SKM-1 (cell line): ENCODE measurements around the gene ABCA6.
"Not testable (repeated sequence)": the region's sequence is repeated elsewhere in the genome, so short reads cannot be mapped to it uniquely, and the experiment has no call there.

Experiments
- DNase-seq: peaks from one replicate; lab custom pipeline; 2025; ENCODE audit not compliant: unreplicated experiment; lab: John Stamatoyannopoulos, UW

ABCA6 gene

GRCh38 chr17:69073392-69073791, 68.3 kb downstream of the ABCA6 start:
- not testable (repeated sequence) for DNase-seq

DNA sequence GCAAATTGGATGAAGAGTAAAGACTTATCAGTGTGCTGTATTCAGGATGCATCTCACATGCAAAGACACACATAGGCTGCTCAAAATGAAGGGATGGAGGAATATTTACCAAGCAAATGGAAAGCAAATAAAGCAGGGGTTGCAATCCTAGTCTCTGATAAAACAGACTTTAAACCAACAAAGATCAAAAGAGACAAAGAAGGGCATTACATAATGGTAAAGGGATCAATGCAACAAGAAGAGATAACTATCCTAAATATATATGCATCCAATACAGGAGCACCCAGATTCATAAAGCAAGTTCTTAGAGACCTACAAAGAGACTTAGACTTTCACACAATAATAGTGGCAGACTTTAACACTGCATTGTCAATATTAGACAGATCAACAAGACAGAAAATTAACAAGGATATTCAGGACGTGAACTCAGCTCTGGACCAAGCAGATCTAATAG, 68.9 kb downstream of the ABCA6 start:
- DNase-seq: not testable (repeated sequence)

GRCh38 chr17:69071233-69071586, 70.5 kb downstream of the ABCA6 start:
- DNase-seq: not testable (repeated sequence)

GRCh38 chr17:69070378-69071232, 71.1 kb downstream of the ABCA6 start:
- not testable (repeated sequence) for DNase-seq

- DNase-seq: no peak
These were observed 72.4 kb downstream of the ABCA6 start for GRCh38 chr17:69069226-69069750.

DNA sequence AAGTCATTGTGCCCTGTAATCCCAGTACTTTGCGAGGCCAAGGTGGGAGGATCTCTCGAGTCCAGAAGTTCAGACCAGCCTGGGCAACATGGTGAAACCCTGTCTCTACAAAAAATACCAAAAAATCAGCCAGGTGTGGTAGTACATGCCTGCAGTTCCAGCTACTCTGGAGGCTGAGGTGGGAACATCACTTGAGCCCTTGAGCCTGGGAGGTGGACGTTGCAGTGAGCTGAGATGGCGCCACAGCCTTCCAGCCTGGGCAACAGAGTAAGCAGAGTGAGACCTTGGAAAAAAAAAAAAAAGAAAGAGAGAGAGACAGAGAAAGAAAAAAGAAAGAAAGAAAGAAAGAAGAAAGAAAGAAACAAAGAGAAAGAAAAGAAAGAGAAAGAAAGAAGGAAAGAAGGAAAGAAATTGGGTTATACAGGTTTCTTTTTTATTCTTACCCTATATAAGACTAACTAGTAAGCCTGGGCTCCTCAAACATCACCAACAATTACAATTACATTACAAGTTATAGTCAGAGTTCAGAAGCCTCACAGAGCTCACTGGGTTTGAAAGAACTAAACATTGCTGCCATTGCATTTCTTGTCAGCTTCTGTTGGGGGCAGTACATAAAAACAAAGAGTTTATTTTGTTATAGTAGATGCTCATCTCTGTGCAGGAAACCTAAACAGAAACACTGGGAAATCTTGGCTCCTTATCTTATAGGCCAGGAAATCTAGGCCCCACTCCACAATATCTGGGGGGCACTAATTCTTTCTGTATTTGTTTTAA, 74.2 kb downstream of the ABCA6 start:
- no peak for DNase-seq

DNA sequence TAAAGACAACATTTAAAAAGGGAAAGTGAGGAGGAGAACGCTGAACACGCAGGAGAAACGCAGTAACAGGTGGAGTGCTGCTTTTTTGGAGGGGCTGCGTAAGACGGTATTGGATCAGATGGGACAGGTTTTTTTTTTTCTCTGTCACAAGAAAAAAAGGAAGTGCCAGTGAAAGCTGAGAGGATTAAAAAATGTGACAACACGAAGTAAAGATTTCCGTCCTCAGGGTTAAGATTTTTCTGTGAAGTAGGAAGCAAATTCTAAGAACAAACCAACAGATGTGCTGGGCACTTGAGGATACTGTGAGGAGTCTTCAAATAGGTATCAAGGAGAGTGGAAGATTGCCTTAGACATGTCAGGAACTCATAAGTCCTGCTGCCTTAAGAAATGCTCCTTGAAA, 75.2 kb downstream of the ABCA6 start:
- DNase-seq: no peak

DNA sequence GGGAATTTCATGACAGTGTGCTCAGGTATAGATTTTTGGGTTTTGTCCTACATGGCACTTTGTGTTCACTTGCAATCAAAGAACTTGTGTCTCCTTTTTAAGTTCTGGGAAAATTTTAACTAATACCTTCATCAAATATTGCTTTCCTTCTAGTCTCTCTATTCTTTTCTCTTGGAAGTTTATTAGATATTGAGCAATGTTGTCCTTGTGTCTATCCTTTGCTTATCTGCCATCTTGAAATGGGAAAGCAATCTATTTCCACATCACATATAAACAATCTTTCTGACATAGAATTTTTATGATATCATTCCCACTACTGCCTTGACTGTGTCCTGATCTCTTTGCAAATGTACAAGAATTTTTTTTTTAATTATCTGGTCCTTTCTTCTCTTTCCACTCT, 76.6 kb downstream of the ABCA6 start:
- DNase-seq: no peak

DNA sequence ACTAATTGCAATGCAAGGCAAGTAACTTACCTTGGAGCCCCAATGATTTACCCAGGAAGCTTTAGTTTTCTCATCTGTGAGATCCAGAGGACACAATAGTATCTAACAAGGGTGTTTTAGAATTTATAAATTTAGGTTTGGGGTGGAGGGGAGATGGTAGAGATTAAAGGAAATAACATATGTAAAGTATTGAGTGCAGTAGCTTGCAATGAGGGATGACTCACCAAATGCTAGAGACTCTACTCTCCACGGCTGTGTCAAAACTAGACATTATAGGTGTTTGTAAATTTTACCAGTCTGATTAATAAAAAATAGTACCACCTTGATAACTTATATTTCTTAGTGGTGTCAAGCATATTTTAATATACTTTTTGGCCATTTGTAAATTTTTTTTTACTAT, 77.2 kb downstream of the ABCA6 start:
- DNase-seq: no peak

DNA sequence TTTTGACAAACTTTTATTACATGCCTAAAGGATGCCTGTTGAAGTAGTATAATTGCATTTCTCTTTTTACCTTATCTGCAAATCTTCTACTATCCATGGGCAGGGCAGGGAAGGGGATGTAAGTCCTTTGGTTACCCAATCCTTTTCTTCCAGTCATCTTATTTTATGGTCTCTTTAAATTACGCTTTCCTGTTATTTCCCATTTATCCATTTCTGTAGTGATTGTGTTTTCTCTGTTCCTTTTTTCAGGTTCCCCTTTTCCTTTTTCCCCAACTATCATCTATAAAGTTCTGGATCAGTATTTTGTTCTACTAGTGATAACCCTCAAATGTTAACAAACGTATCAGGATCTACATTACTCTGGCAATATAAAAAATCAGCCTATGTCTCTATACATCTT, 77.7 kb downstream of the ABCA6 start:
- DNase-seq: no peak

DNA sequence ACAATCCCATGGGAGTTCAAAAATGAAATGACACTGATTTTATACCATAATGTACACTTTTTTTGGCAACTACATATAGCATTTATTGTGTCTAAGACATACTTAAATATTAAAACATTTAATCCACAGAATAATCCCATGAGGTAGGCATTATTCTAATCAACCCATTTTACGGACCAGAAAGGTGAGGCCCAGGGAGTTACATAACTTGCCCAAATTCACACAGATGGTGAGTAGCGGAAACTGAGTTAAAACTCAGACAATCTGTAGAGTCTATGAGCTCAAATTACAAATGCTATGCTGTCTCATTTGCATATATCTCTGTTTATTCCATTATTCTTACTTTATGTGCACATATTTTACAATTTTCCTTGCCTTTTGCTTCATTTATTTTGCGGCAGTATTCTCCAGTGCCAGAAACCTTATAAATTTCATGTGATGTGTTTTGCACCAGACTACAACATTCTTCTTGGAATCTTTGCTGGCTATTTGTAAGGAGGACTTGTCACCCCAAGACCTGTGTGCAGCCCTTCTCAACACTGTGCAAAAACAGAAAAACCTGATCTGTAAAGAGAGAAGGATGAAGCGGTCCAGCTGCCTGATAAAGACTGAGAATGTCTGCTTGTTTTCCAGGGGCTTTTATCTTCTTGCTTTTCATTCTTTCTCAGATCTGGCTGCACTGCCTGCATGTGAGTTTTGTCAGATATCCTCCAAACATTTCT, 78.7 kb downstream of the ABCA6 start:
- DNase-seq: no peak

DNA sequence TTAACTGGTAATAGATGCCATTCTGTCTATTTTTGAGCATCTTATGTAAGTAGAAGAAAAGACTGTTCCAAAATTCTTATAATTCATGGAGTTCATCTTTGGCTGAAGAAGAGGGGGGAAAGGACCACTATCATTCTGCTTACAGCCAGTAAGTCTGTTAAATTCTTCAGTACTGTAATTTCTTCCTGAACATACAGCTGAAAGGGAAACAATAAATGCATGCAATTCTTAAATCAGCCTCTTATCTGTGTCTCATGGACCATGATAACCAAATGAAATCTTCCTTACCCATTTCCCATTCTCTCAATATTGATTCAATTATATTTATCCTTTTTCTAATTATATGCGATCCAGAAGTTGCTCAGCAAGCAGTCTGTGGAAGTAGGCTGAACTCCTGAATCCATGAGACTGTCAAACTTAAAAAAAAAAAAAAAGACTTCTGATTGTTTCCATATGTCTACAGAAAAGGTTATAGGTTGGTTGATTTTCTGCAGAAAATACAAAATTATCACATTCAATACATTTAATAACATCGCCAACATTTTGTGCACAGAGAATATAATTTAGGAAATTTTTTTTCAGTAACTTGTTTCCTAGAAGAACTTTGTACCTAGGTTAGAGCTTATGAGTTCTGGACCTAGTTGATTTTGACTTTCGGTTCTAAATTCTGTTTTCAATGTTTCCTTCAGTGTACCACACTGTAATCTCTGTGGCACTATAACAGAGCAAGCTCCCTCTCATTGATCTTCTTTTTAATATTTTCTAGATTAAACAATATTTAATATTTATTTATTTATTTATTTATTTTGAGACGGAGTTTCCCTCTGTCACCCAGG, 79.8 kb downstream of the ABCA6 start:
- no peak for DNase-seq

GRCh38 chr17:69060822-69061221, 80.9 kb downstream of the ABCA6 start, which contains the start of gene ABCA9:
Gene ABCA9, minus strand, starts transcription at chr17:69060927. Its CDS starts 9,801 bp downstream, at chr17:69051126.
- DNase-seq: no peak

GRCh38 chr17:69059458-69060175, 82.1 kb downstream of the ABCA6 start:
- no peak for DNase-seq

DNA sequence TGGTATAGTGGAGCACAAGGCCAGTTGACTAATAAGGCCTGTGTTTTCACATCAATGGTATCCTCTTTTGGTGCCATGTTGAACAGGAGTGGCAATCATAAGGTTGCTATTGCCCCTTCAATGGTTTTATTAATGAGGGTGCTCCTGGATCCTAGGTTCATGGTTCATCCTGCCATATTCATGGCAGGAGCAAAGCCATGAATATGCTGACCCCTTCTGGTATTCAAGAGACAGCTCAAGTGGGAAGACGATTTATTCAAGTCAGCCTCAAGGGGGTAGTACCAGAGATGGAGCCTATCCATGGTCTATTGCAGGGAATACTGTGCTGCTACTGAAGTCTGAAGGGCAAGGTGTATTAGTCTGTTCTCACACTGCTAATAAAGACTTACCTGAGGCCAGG, 83.5 kb downstream of the ABCA6 start:
- DNase-seq: no peak

- DNase-seq: no peak
These were observed 84.4 kb downstream of the ABCA6 start for GRCh38 chr17:69057280-69057679.

DNA sequence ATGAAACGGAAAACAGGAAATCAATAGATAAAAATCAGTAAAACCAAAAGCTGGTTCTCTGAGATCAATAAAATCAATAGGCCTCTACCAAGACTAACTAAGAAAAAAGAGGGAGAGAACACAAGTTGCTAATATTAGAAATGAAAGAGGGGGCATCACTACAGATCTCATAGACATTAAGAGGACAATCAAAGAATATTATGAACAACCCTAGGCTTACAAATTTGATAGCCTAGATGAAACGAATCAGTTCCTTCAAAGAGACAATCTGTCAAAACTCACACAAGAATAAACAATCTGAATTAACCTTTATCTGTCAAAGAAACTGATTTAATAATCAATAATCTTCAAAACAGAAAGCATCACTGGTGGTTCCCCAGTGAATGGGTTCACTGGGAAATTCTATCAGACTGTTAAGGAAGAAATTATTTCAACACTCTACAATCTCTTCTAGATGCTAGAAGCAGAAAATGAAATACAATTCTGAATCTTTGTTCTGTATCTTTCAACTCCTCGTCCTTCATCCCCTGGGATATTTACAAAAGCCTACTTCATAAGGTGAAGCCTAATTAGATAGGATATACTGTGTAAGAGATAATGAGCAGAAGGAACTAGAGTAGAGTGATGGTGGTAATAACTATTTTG, 85.4 kb downstream of the ABCA6 start:
- DNase-seq: no peak

- DNase-seq: no peak
These were observed 86.4 kb downstream of the ABCA6 start for GRCh38 chr17:69055334-69055733.
